ENCODE data around the gene CFAP46.

The CFAP46 gene

DNA sequence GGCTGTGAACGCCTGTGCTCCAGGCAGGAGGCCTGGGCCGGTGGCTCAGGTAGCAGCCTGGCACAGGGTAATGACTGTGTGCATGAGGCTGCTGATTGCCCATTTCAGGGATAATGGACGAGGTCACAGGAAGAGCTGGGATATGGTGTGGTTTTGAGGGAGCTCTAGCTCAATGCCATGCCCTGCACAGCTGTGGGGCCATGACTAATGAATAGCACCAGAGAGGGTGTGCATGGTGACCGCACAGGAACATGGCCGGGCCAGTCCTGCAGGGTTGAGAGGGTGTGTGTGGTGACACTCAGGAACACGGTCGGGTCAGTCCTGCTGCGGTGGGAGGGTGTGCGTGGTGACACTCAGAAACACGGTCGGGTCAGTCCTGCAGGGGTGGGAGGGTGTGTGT is 178.3 kb downstream of the CFAP46 start:
- DNase-seq, result no peak

GRCh38 chr10:132763545-132763944 is 178.8 kb downstream of the CFAP46 start:
- DNase-seq, result no peak

GRCh38 chr10:132762267-132762666 is 180.1 kb downstream of the CFAP46 start:
- no peak for DNase-seq

GRCh38 chr10:132761395-132762060 is 180.8 kb downstream of the CFAP46 start:
- no peak for DNase-seq

- DNase-seq, result no peak
Measured at GRCh38 chr10:132758865-132759264, 183.5 kb downstream of the CFAP46 start.
